HG02642 (cell line): ENCODE results near the gene GPSM1.
"Not testable (repeated sequence)": the region's sequence is repeated elsewhere in the genome, so short reads cannot be mapped to it uniquely, and the experiment has no call there.

ENCODE experiments used
- ATAC-seq: cut with Tn5 transposase; IDR thresholded peaks from one replicate; pipeline ENCODE4 v1.9.1; 2021; ENCODE audit warnings: mild to moderate bottlenecking; ENCODE audit not compliant: unreplicated experiment, poor library complexity

Gene GPSM1

GRCh38 chr9:136316271-136316751 is 11.0 kb upstream of the GPSM1 start:
- ATAC-seq, result no peak

- ATAC-seq, result no peak
Observed at GRCh38 chr9:136316896-136317676, 10.3 kb upstream of the GPSM1 start.

GRCh38 chr9:136317695-136318094 is 9.6 kb upstream of the GPSM1 start:
- no peak for ATAC-seq

- no peak for ATAC-seq
Observed at GRCh38 chr9:136318111-136318775, 9.1 kb upstream of the GPSM1 start.

GRCh38 chr9:136318776-136319241 is 8.5 kb upstream of the GPSM1 start:
- ATAC-seq, result no peak

- not testable (repeated sequence) for ATAC-seq
Observed at GRCh38 chr9:136319244-136319643, 8.1 kb upstream of the GPSM1 start.

- ATAC-seq, result not testable (repeated sequence)
Observed at GRCh38 chr9:136319955-136320354, 7.4 kb upstream of the GPSM1 start.

GRCh38 chr9:136320972-136321371 is 6.4 kb upstream of the GPSM1 start:
- ATAC-seq, result not testable (repeated sequence)

GRCh38 chr9:136321561-136321960 is 5.8 kb upstream of the GPSM1 start:
- ATAC-seq, result no peak

- no peak for ATAC-seq
Observed at GRCh38 chr9:136322756-136323330, 4.5 kb upstream of the GPSM1 start.

GRCh38 chr9:136323371-136323789 is 4.0 kb upstream of the GPSM1 start:
- ATAC-seq, result no peak

GRCh38 chr9:136324501-136325300 is 2.6 kb upstream of the GPSM1 start:
- ATAC-seq, result no peak

- no peak for ATAC-seq
Observed at GRCh38 chr9:136325358-136325757, 2.0 kb upstream of the GPSM1 start.

GRCh38 chr9:136326061-136326760 is 1.1 kb upstream of the GPSM1 start:
- ATAC-seq, result no peak

GRCh38 chr9:136326761-136327303 is 507 bp upstream of the GPSM1 start:
- no peak for ATAC-seq

GRCh38 chr9:136328011-136328621 is 777 bp downstream of the GPSM1 start:
- no peak for ATAC-seq

- no peak for ATAC-seq
Observed at GRCh38 chr9:136328622-136329041, 1.3 kb downstream of the GPSM1 start.

- no peak for ATAC-seq
Observed at GRCh38 chr9:136329211-136329627, 1.9 kb downstream of the GPSM1 start.
